Coronary artery (tissue), 2 donors: ENCODE measurements around the gene AKAP8.

Experiments
- DNase-seq: peaks from one replicate; pipeline ENCODE4 v3.0.0-alpha.2; 2017; ENCODE audit warnings: low spot score
- H3K27ac ChIP-seq, 2 donors: fragments of 200-600 bp; sonication (generic); one replicate each; pipeline ENCODE4 v1.5.1; 2016 to 2019
- H3K4me3 ChIP-seq: fragments of 200-600 bp; sonication (generic); 2 replicates; pipeline ENCODE4 v1.5.1; 2016; ENCODE audit warnings: mild to moderate bottlenecking, moderate library complexity
- CTCF ChIP-seq: fragments of 200-600 bp; sonication (generic); IDR thresholded peaks from one replicate; pipeline ENCODE4 v1.5.1; 2019; ENCODE audit warnings: antibody characterized with exemption

Gene AKAP8

GRCh38 chr19:15331419-15332310 lies 47.9 kb downstream of the AKAP8 start:
- H3K27ac ChIP-seq, result peak overlapping the region; percentile 97 to 100
- H3K4me3 ChIP-seq, result peak overlapping the region; percentile 87
- peak; percentile 77 for DNase-seq
- no peak for TF ChIP-seq CTCF

- TF ChIP-seq CTCF, result no peak
- DNase-seq, result no peak
- Histone ChIP-seq H3K4me3 (peak overlapping the region; percentile 87), H3K27ac (peak overlapping the region; percentile 97 to 100)
Measured at GRCh38 chr19:15330801-15331418, 48.7 kb downstream of the AKAP8 start.

- no peak for TF ChIP-seq CTCF
- Histone ChIP-seq H3K4me3 (peak overlapping the region; percentile 50), H3K27ac (peak overlapping the region in 1 of 2 donors; percentile 36)
- no peak for DNase-seq
Measured at GRCh38 chr19:15328312-15328711, 51.3 kb downstream of the AKAP8 start.

GRCh38 chr19:15324791-15325519 lies 54.6 kb downstream of the AKAP8 start:
- no peak for DNase-seq
- TF ChIP-seq CTCF, result no peak
- Histone ChIP-seq H3K4me3 (peak overlapping the region; percentile 36), H3K27ac (peak overlapping the region; percentile 80 to 89)

- no peak for TF ChIP-seq CTCF
- H3K4me3 ChIP-seq, result peak overlapping the region; percentile 36
- DNase-seq, result peak; percentile 79
- H3K27ac ChIP-seq, result peak overlapping the region; percentile 80 to 89
Measured at GRCh38 chr19:15323496-15324235, 55.9 kb downstream of the AKAP8 start.

- no peak for TF ChIP-seq CTCF
- DNase-seq, result no peak
- Histone ChIP-seq H3K27ac (peak overlapping the region in 1 of 2 donors; percentile 30), H3K4me3 (no peak overlapping the region)
Measured at GRCh38 chr19:15321739-15322138, 57.8 kb downstream of the AKAP8 start.
